HUES48 (cell line): ENCODE measurements around the gene MATR3.
"Not testable (repeated sequence)": the region's sequence is repeated elsewhere in the genome, so short reads cannot be mapped to it uniquely, and the experiment has no call there.

ENCODE experiments used
- H3K27ac ChIP-seq: one replicate; pipeline ENCODE4 v1.7.0; 2013; ENCODE audit warnings: low read depth, low read length, inconsistent platforms
- H3K27me3 ChIP-seq: 2 replicates; pipeline ENCODE4 v1.6.1; 2013; ENCODE audit warnings: mild to moderate bottlenecking, low read length; ENCODE audit not compliant: control insufficient read depth, insufficient read depth
- H3K36me3 ChIP-seq: 2 replicates; pipeline ENCODE4 v1.6.1; 2013; ENCODE audit warnings: low read length; ENCODE audit not compliant: control insufficient read depth, insufficient read depth
- H3K4me1 ChIP-seq: 2 replicates; pipeline ENCODE4 v1.6.1; 2013; ENCODE audit warnings: mild to moderate bottlenecking, low read length; ENCODE audit not compliant: control insufficient read depth, insufficient read depth
- H3K4me3 ChIP-seq: 2 replicates; pipeline ENCODE4 v1.5.1; 2013; ENCODE audit warnings: mild to moderate bottlenecking, low read depth, low read length
- H3K9ac ChIP-seq: 2 replicates; pipeline ENCODE4 v1.6.1; 2013; ENCODE audit warnings: mild to moderate bottlenecking, low read depth, low read length, moderate library complexity
- H3K9me3 ChIP-seq: 2 replicates; pipeline ENCODE4 v1.6.1; 2013; ENCODE audit warnings: low read length; ENCODE audit not compliant: control insufficient read depth, insufficient read depth

Gene MATR3

GRCh38 chr5:139301808-139302499 lies 8.4 kb downstream of the MATR3 start:
- Histone ChIP-seq H3K4me3 (no peak overlapping the region), H3K27me3 (no peaks in the 10 kb centered on the region), H3K27ac (peak overlapping the region; percentile 7), H3K9ac (no peak overlapping the region), H3K4me1 (peaks cover 55% of the 10 kb centered on the region), H3K9me3 (no peaks in the 10 kb centered on the region), H3K36me3 (peaks cover 12% of the 10 kb centered on the region)

GRCh38 chr5:139304391-139305324 lies 11.1 kb downstream of the MATR3 start:
- Histone ChIP-seq H3K4me3 (no peak overlapping the region), H3K27ac (no peak overlapping the region), H3K9me3 (no peaks in the 10 kb centered on the region), H3K36me3 (peaks cover 16% of the 10 kb centered on the region), H3K9ac (no peak overlapping the region), H3K27me3 (no peaks in the 10 kb centered on the region), H3K4me1 (peaks cover 51% of the 10 kb centered on the region)

DNA sequence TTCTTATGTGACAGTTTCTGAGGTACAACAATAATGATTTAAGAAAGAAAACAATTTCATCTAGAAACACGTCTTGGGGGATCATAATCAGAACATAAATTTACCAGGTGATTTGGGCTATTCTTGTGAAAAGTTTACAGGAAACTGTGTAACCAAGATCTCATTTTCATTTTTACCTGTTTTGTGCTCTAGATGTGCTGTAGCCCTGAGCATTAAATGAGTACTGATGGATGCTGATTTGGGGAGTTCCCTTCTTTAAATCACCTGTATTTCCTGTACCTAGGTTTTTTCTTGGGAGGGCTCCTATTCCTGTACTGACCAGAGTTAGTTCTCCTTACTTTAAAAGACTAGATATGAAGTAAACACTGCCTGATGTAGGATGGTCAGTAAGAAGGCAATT lies 12.7 kb downstream of the MATR3 start:
- no peak overlapping the region for H3K9ac ChIP-seq
- H3K4me1 ChIP-seq, result peaks cover 66% of the 10 kb centered on the region
- no peaks in the 10 kb centered on the region for H3K9me3 ChIP-seq
- H3K27ac ChIP-seq, result no peak overlapping the region
- H3K27me3 ChIP-seq, result no peaks in the 10 kb centered on the region
- H3K36me3 ChIP-seq, result peaks cover 19% of the 10 kb centered on the region
- H3K4me3 ChIP-seq, result no peak overlapping the region

- Histone ChIP-seq H3K9me3 (no peaks in the 10 kb centered on the region), H3K36me3 (peaks cover 14% of the 10 kb centered on the region), H3K4me3 (no peak overlapping the region), H3K27ac (no peak overlapping the region), H3K4me1 (peaks cover 72% of the 10 kb centered on the region), H3K9ac (no peak overlapping the region), H3K27me3 (no peaks in the 10 kb centered on the region)
Observed at GRCh38 chr5:139306628-139307379, 13.3 kb downstream of the MATR3 start.

DNA sequence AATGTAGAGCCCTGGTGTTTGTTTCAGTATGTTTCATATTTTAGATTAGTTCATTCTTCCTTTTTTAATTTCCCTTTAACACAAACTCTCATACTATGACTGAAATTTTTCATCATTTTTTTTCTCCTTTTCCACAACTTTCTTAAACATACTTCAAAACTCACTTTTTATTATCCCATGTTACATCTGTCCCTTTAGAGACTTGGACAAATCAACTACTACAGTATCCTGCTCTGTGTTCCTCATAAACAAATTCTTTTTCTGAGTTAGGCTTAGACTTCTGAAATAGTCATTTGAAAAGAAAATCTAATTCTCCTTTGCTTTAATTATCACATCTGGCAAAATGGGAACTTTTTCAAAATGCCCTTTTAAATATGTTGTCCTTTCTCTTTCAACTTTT lies 15.3 kb downstream of the MATR3 start:
- Histone ChIP-seq H3K9ac (0 out of 2 replicates have a peak overlapping the region, but pooled peaks have one; percentile 9), H3K9me3 (no peaks in the 10 kb centered on the region), H3K27me3 (no peaks in the 10 kb centered on the region), H3K4me3 (no peak overlapping the region), H3K36me3 (peaks cover 13% of the 10 kb centered on the region), H3K27ac (no peak overlapping the region), H3K4me1 (peaks cover 78% of the 10 kb centered on the region)

- H3K27ac ChIP-seq, H3K9me3 ChIP-seq, H3K27me3 ChIP-seq, H3K9ac ChIP-seq, H3K4me3 ChIP-seq: not testable (repeated sequence)
- Histone ChIP-seq H3K36me3 (peaks cover 31% of the 10 kb centered on the region), H3K4me1 (peaks cover 70% of the 10 kb centered on the region)
Observed at GRCh38 chr5:139310715-139311186, 17.2 kb downstream of the MATR3 start.

DNA sequence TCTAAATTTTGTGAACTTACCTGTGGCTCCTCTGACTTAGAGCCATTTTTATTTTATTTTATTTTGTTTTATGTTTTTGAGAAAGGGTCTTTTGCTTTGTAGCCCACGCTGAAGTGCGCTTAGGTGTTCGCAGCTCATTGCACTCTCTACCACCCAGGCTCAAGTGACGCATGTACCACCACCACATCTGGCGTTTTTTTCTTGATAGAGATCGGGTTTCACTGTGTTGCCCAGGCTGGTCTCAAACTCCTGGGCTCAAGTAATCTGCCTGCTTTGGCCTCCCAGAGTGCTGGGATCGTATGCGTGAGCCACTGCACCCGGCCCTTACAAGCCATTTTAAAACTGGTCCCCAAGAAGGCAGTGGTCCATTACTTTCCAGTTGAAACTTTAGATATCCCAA lies 18.5 kb downstream of the MATR3 start:
- H3K36me3 ChIP-seq, result peaks cover 44% of the 10 kb centered on the region

GRCh38 chr5:139314276-139314675 lies 20.7 kb downstream of the MATR3 start:
- peaks cover 47% of the 10 kb centered on the region for H3K4me1 ChIP-seq
- H3K27ac ChIP-seq, result no peak overlapping the region
- no peaks in the 10 kb centered on the region for H3K27me3 ChIP-seq
- no peaks in the 10 kb centered on the region for H3K9me3 ChIP-seq
- no peak overlapping the region for H3K4me3 ChIP-seq
- H3K36me3 ChIP-seq, result peaks cover 56% of the 10 kb centered on the region
- no peak overlapping the region for H3K9ac ChIP-seq

More for the DNA sequence above, 18.5 kb downstream of the MATR3 start:
- Histone ChIP-seq H3K27me3 (no peaks in the 10 kb centered on the region), H3K27ac (no peak overlapping the region), H3K4me3 (no peak overlapping the region), H3K4me1 (peaks cover 65% of the 10 kb centered on the region), H3K9me3 (no peaks in the 10 kb centered on the region), H3K9ac (no peak overlapping the region)

- no peak overlapping the region for H3K9ac ChIP-seq
- peaks cover 62% of the 10 kb centered on the region for H3K36me3 ChIP-seq
- peak overlapping the region; percentile 27 for H3K27ac ChIP-seq
- peaks cover 40% of the 10 kb centered on the region for H3K4me1 ChIP-seq
- H3K9me3 ChIP-seq, result no peaks in the 10 kb centered on the region
- H3K27me3 ChIP-seq, result no peaks in the 10 kb centered on the region
- H3K4me3 ChIP-seq, result no peak overlapping the region
Observed at GRCh38 chr5:139315056-139315615, 21.6 kb downstream of the MATR3 start.

GRCh38 chr5:139335811-139336210 lies 42.3 kb downstream of the MATR3 start:
- Histone ChIP-seq H3K36me3 (peaks cover 28% of the 10 kb centered on the region), H3K4me1 (no peaks in the 10 kb centered on the region), H3K27me3 (no peaks in the 10 kb centered on the region), H3K9me3 (no peaks in the 10 kb centered on the region), H3K4me3 (no peak overlapping the region), H3K27ac (peak overlapping the region; percentile 21), H3K9ac (no peak overlapping the region)
